GM21529 (cell line): ENCODE results near the gene STK17B.
A peak's percentile ranks its signal among the peaks of the same experiment; 100 is the strongest.

Source experiments
- ATAC-seq: cut with Tn5 transposase; IDR thresholded peaks from one replicate; pipeline ENCODE4 v1.9.1; 2021; ENCODE audit not compliant: unreplicated experiment

STK17B gene

GRCh38 chr2:196186266-196186980 is 15.0 kb upstream of the STK17B start:
- ATAC-seq: no peak

DNA sequence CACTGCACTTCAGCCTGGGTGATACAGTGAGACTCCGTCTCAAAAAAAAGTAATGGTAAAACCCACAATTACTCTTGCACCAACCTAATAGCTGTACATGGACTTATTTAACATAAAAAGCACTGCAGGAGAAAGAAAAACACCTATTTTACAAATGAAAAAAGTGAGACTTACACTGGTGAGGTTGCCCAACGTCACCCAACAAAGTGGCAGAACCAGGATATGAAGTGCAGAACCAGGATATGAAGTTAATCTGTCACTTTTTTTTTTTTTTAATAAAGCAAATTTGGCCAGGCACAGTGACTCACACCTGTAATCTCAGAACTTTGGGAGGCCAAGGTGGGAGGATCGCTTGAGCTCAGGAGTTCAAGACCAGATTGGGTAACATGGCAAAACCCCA is 13.5 kb upstream of the STK17B start:
- no peak for ATAC-seq

DNA sequence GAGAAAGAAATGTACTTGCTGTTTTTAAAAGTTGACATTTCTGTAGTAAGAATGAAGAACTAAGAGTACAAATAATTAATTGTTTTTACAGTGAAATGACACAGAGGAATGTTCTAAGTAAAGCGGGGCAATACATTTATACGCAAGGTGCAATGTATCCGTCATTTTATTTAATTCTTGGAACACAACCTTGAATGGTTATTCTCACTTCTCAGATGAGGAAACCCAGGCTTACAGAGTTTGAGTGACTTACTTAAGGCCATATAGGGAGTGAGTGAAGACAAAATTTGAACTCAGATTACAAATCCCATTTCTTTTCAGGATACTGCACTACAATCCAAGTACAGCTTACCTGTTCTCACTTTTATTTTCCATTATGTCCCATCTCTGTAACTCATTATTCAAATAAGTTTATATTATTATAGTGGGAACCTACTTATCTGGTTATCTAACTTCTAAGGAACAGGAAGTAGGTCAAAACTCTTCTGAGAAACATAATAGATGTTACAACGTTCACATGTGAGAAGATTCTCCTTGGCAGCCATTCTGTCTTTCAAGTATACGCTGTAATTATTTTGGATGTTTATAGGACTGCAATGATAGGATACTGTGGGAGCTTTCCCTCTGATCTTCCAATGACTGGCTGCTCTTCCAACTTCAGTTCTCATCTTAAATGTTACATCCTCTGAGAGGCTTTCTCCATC is 12.3 kb upstream of the STK17B start:
- ATAC-seq: no peak

DNA sequence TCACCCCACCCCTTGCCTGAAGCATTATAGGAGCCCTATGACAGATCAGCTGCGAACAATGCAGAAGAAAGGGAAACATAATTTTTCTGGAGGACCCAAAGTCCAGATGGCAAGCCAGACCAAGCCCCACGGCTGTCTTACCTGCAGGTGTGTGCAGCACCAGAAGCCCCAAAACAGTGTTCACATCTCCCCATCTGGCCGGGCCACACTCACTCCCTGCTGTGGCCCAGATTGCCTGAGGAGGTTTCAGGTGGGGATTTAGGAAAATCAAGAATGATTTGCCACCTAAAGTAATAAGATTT is 11.7 kb upstream of the STK17B start:
- ATAC-seq: no peak

GRCh38 chr2:196182439-196183171 is 11.2 kb upstream of the STK17B start:
- peak; percentile 89 for ATAC-seq

DNA sequence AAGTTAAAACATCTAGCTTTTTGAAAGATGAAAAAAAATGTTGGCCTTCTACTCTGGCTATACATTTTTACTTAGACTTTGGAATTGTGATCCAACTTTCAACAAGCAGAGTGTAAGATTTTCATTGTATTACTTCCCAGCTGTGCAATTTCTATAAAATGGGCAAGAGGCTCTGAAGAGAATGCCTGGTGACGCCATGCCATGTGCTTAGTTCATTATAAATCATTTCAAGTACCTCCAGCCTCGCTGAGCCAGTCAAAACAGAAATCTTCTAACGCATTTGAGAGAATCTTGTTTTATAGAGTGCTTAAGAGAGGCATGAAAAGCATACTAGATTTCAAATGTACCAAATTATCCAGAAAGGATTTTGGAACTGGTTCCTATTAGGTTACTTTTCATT is 10.1 kb upstream of the STK17B start:
- ATAC-seq: no peak

- ATAC-seq: no peak
Observed at GRCh38 chr2:196177124-196177523, 5.7 kb upstream of the STK17B start.

GRCh38 chr2:196176142-196176738 is 4.9 kb upstream of the STK17B start:
- peak; percentile 70 for ATAC-seq

- ATAC-seq: no peak
Observed at GRCh38 chr2:196174404-196174803, 3.0 kb upstream of the STK17B start.

DNA sequence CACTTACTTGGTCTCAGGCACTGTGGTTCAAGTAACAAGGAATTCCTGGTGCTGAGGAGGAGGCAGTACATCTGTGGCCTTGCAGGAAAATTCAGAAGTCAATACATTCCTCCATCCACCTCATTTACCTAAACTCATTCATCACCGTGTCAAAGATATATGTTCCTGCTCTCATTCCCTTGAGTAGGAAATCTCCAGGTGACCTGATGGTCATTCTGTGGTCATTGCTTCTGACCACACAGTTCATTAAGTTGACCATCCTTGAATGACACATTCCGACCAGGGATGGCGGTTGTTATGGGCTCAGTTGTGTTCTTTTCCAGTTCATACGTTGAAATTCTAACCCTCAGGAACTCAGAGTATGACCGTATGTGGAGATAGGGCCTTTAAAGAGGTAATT is 2.1 kb upstream of the STK17B start:
- no peak for ATAC-seq

DNA sequence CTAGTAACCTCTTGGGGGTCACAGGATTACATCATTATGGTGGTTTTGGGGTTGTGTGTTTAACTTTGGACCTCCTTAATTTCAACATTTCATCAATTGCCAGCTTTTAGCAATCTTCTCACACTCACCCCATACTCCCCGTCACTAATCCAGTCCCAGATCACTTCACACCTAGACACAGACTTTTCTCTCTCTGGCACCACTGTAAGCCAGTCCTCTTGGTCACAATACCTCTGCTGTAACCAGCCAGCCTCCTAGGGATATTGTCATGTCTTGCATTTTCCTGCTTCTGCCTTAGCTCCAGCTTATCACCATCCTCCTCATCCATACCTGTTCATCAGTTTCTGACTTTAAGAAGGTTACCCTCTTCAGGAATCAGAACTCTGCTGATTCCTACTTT is 1.6 kb upstream of the STK17B start:
- no peak for ATAC-seq

DNA sequence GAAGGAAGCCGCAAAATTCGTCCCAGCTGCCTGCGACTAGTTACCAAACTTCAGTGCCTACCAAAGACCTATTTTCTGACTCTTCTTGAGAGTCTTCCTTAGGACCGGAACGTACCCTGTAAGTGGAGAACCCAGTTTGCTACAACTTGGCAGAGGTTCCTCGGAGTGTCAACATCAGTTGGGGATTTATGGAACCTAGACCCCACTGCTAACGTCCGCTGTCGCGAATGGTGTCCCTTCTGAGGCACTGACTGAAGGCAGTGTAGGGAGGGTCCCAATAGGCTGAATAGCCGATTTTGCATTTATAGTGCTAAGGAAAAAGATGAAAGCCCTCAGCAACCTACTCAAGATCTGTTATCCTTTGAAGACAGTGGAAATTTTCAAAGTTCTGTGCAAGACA is 568 bp upstream of the STK17B start:
- ATAC-seq: no peak

DNA sequence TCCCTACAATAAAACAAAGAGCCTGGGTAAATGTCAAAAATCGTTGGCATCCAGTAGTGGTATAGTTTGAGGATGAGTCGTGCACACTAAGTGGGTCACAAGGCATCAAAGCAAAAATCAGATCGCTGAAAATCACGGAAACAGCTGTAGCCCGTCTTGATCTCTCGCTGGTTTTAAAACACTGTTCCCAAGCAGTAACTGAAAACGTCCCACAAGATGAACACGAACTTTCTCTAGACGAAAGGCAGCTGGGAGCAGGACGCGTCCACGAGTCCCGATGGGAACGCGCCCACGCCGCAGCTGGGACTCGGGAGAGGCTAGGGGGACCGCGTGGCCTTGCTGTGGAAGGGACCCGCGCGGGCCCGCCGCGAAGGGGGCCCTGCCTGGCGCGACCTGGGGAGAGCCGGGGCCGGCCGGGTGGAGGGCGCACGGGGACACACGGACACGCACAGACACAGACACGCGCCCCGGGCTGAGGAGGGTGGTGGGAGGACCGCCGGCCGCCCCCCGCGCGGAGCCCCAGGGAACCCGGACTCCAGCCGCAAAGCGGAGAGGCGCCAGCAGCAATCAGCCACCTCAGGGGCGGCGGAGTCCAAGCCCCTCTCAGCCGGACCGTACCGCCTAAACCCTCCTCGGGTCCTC is 651 bp downstream of the STK17B start:
- ATAC-seq: peak; percentile 7

GRCh38 chr2:196170213-196170605 is 1.2 kb downstream of the STK17B start:
- ATAC-seq: peak; percentile 35

- ATAC-seq: no peak
Observed at GRCh38 chr2:196169516-196169915, 1.9 kb downstream of the STK17B start.

DNA sequence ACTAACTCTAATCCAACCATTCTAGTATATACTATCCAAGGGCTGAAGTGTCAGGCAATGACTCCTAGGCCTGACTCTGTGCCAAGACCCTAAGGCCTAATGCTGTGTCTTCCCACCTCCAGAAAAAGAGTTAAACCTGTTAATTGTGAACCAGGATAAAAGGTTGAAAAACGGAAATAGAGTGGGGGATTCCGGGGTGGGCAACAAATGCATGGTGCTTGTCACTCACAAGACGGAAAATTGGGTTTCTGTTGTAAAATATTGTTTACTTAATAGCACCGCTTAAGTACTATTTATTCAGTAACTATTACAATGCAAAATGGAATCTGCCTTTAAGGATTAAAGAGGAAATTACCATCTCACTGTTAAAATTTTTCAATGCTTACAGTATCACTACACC is 3.2 kb downstream of the STK17B start:
- no peak for ATAC-seq

- ATAC-seq: no peak
Observed at GRCh38 chr2:196167666-196168065, 3.7 kb downstream of the STK17B start.

- peak; percentile 12 for ATAC-seq
Observed at GRCh38 chr2:196166876-196167275, 4.5 kb downstream of the STK17B start.

DNA sequence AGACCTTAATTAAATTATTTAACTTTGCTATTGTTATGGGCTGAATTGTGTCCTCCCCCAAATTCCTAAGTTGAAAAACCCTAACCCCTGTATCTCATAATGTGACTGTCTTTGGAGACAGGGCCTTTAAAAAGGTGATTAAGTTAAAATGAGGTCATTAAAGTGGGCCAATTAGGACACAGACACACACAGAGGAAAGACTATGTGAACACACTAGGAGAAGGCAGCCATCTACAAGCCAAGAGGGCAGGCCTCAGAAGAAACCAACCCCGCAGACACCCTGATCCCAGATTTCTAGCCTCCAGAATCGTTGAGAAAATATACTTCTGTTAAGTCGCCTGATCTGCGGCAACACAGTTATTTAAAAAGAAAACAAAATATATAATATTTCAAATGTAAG is 6.4 kb downstream of the STK17B start:
- no peak for ATAC-seq

GRCh38 chr2:196163285-196163684 is 8.1 kb downstream of the STK17B start:
- ATAC-seq: no peak

- no peak for ATAC-seq
Observed at GRCh38 chr2:196162586-196163175, 8.7 kb downstream of the STK17B start.
